NCI-H146 treated with DMSO at 0.1 percent for 48 hours (cell line): Measurements from ENCODE around the gene F11R.
"Not testable (repeated sequence)": the region's sequence is repeated elsewhere in the genome, so short reads cannot be mapped to it uniquely, and the experiment has no call there.

Experiments used
- DNase-seq: peaks from one replicate; lab custom pipeline; 2025; ENCODE audit not compliant: unreplicated experiment; lab: John Stamatoyannopoulos, UW

F11R gene

GRCh38 chr1:161016683-161017082 lies 4.3 kb downstream of the F11R start:
- not testable (repeated sequence) for DNase-seq

GRCh38 chr1:161013488-161014230 lies 7.3 kb downstream of the F11R start:
- DNase-seq: no peak

GRCh38 chr1:161013131-161013487 lies 7.8 kb downstream of the F11R start:
- no peak for DNase-seq

- DNase-seq: no peak
Measured at GRCh38 chr1:161012420-161012819, 8.5 kb downstream of the F11R start.

GRCh38 chr1:161009602-161010211 lies 11.2 kb downstream of the F11R start:
- no peak for DNase-seq

GRCh38 chr1:161008869-161009510 lies 12.0 kb downstream of the F11R start:
- no peak for DNase-seq

GRCh38 chr1:161007369-161007768 lies 13.6 kb downstream of the F11R start:
- no peak for DNase-seq

GRCh38 chr1:161006563-161006962 lies 14.4 kb downstream of the F11R start:
- DNase-seq: no peak

- DNase-seq: no peak
Measured at GRCh38 chr1:161001525-161001924, 19.4 kb downstream of the F11R start.

- no peak for DNase-seq
Measured at GRCh38 chr1:161000736-161001480, 20.0 kb downstream of the F11R start.

- DNase-seq: no peak
Measured at GRCh38 chr1:160999376-160999775, 21.6 kb downstream of the F11R start.

- DNase-seq: no peak
Measured at GRCh38 chr1:160997323-160998038, 23.5 kb downstream of the F11R start.

- DNase-seq: no peak
Measured at GRCh38 chr1:160996178-160996577, 24.8 kb downstream of the F11R start.

GRCh38 chr1:160993544-160994193 lies 27.3 kb downstream of the F11R start:
- DNase-seq: no peak

- not testable (repeated sequence) for DNase-seq
Measured at GRCh38 chr1:160992036-160992435, 28.9 kb downstream of the F11R start.

- no peak for DNase-seq
Measured at GRCh38 chr1:160987359-160988050, 33.4 kb downstream of the F11R start.

GRCh38 chr1:160985723-160986122 lies 35.2 kb downstream of the F11R start:
- no peak for DNase-seq

GRCh38 chr1:160981584-160982411 lies 39.2 kb downstream of the F11R start:
- DNase-seq: no peak

- no peak for DNase-seq
Measured at GRCh38 chr1:160979286-160979685, 41.7 kb downstream of the F11R start.
